Measurements from ENCODE around the gene GGA1.

GGA1 gene

DNA sequence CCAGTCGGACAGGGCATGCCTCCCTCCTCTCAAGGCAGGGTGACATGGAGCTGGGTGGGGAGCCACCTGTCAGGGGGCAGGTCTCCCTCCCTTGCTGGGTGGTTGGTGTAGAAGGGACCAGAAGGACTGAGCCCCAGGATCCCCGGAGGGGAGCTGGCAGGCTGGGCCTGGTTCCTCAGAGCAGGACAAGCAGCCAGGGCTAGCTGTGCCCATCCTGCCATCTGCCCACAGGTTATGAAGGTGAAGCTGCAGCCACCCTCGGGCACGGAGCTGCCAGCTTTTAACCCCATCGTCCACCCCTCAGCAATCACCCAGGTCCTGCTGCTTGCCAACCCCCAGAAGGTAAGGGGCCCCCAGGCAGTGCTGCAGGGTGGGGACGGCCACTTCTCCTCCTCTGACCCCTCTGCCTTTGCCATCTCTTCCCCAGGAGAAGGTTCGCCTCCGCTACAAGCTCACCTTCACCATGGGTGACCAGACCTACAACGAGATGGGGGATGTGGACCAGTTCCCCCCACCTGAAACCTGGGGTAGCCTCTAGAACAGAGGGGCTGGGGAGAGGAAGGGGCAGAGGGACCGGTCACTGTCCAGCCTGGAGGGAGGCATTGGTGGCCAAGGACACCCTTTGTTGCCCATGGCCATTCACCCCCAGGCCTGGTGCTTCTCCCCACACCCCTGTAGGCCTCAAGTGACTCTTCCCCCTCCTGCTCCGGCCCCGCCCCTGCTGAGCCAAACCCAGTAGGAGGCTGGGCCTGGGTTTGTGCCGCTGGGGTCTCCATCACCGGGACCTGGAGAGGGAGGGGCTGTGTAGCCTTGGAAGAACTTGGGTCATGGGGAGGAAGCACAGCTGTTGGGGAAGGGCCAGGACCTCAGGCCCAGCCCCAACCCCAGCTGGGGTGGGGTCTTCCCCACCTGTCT lies 23.8 kb downstream of the GGA1 start:
- no peak for DNase-seq

DNA sequence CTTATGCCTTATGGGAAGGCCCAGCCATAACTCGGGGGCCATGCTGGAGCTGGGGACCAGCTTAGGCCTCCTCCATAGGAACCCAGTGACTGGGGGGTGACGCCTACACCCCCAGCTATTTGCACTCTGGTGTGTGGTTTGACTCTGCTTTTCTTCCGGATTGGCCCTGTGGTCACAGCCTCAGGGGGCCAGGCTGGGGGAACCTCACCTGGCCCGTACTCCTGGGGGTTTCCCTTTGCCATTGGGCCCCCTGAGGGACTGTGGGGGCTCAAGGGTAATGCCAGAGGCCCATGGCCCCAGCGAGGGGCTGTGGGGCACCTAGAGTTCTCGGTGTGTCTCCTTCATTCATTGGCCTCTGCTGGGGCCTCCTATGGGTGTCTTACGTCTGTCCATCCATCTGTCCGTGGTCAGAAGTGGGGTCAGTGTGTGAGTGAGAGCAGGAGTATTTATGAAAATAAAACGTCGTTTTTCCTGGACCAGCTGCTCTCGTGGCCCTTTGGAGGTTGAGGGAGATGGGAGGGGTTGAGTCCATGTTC lies 24.5 kb downstream of the GGA1 start:
- DNase-seq, result peak; percentile 49

GRCh38 chr22:37633625-37634416 lies 25.2 kb downstream of the GGA1 start:
- peak; percentile 76 for DNase-seq

DNA sequence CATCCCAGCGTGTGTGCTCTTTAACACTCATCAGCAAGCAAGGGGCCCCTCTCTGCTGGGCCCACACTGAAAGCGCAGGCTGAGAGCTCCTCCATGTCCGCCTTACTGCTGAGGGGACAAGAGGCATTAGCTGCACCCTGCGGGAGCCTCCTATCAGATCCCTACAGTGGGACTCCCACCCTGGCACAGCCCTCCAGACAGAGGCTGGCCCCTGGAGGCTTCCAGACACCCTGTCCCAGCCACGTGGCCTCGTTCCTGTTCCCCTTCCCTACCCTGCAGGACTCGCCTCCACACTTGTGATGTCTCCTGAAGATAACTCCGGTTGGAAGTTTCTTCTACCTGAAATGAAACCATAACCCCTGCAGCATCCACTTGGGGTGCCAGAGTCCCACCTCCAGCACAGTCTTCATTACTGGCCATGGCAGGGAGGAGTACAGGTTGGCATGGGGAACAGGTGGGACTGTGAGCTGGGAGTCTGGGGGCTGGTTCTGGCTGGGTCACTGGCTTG lies 25.8 kb downstream of the GGA1 start:
- DNase-seq, result no peak

DNA sequence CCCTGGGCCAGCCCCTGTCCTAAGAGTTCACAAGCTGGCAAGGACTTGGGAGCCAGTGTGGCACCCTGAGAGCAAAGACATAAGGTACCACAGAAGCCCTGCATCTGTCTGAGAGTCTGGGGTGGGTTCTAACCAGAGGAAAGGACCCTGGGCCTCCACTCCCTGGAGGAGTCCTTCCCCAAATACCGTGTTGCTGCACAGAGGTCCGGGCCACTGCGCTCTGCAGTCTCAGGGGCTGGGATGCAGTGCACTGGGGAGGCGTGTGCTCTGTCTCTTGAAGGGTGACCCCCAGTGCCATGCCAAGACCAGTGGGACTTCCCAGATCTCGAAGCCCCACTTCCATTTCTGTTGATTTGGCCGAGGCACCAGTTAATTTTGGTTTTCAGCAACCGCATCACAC lies 26.5 kb downstream of the GGA1 start:
- no peak for DNase-seq

- no peak for DNase-seq
Measured at GRCh38 chr22:37636186-37636948, 27.7 kb downstream of the GGA1 start.

DNA sequence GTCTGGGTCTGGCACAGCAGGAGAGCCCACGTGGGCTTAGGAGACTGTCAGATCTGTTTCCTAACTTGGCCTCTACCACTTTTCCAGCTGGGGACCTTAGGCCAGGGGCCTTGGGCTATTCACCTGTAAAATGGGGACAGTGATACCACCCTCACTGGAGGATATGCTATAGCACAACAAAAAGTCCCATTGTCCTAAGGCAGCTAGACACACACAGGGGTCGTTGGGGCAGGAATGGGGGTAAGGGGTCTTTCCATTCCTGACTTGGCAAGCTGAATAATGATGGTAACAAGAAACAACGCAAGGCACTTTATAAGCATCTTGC lies 28.3 kb downstream of the GGA1 start:
- no peak for DNase-seq

- DNase-seq, result no peak
Measured at GRCh38 chr22:37638391-37639069, 29.9 kb downstream of the GGA1 start.

DNA sequence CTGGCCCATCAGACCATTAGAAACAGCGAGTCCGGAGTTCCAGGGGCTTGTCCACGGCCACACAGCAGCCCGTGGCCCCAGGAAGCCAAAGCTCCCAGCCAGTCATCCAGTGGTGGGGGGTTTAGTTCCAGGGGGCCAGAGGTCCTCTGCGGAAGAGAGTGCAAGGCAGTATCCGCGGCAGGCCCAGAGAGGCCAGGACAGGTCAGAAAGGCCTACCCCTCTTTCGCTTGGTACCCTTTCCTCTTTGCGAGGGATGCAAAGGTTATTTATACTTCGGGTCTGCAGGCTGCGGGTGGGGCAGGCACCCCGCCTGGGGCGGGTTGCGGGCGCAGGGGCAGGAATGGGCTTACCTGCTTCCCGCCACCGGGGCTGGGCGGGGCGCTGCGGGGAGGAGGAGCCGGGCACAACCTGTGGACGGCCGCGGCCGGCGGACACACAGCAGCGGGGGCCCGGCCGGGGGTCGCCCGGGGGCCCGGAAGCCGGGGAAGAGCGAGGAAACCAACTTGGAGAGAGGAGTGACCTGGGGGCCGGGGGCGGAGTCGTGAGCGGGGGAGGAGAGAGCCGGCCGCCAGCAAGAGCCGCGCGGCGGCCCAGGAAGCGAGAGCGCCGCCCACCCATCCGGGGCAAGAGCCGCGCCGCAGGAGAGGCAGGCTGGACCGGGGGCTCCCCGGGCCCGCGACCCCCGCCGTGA lies 30.6 kb downstream of the GGA1 start, which contains the start of gene SH3BP1:
SH3BP1 (plus strand) TSS at position 600 of the 691 bp plus-strand sequence. CDS start 119 bp downstream, outside the sequence.
- peak; percentile 79 for DNase-seq

- peak; percentile 52 for DNase-seq
Measured at GRCh38 chr22:37639771-37640590, 31.3 kb downstream of the GGA1 start.

DNA sequence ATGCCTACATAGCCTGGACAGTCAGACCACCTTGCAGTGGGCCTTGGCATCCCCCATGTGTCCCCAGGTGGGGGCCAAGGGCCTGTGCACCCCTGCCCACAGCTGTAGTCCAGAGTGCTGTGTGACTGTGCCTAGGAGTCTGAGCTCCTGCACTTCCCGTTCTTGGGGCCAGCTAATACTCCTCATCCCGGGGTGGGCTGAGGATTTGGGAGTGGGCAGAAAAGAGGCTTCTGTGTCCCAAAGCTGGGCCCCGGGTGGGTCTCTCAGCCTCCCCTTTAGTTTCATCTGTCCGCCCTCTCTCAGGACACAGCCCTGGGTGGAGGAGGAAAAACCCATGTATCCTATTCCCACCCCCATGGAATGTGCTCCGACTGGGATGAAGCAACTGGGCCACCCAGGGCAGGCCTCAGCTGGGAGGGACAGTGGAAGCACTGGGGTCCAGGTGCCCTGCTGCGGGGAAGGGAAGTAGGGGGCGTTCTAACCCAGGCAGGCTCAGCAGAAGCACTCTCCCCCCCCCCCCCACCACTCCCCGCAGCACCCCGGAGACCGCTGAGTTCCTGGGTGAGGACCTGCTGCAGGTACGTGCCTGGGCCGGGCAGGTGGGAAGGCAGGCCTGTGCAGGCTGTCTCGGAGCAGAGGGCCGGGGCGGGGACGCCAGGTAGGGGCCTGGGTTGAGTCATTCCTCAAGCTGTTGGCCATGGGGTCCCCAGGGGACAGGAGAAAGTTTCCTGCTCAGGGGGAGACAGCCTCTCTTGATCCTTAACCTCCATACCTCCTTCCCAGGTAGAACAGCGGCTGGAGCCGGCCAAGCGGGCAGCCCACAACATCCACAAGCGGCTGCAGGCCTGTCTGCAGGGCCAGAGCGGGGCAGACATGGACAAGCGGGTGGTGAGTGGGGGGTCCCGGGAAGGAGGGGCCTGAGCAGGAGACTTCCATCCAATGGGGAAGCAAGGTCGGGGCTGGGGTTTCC lies 32.2 kb downstream of the GGA1 start:
- DNase-seq, result no peak

DNA sequence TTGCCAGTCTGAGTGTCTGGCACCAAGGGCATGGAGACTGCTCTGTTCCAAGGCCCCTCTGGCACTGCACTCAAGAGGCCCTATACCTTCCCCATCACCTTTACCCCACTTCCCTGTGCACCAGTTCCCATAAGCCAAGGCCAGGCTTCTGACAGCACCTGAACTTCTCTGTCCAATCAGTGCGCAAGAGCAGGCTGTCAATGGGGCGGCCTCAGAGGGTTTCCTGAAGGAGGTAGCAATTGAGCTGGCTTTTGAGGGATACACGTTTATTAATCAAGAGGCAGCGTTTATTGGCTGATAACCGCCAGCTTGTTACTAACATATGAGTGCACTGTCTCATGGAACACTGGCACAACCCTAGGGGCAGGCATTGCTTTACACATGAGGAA lies 32.9 kb downstream of the GGA1 start:
- no peak for DNase-seq

DNA sequence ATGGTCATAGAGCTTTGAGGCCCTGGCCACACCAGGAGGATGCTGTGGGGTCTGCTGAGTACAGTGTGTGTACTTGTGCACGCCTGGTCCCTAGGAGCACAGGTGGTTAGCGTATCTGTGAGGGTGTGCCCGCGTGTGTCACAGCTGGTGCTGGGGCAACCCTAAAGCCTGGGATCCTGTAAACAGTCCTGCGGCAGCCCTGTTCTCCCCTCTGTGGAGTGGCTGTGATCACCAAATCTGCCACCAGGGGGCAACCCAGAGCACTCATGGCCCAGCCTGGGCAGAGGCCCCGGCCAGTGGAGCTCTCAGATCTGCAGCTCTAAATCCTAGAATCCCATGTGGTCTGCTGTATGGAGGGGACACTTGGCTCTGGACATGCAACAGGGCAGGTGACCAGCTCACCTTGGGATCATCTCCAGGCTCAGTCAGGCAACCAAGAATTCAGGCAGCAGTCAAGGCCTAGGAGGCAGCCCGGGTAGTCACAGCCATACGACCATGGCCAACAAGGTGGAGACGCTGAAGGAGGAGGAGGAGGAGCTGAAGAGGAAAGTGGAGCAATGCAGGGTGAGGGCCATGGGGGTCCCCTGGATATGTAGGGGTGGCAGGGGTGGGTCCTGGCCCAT lies 34.7 kb downstream of the GGA1 start:
- DNase-seq, result peak; percentile 92

DNA sequence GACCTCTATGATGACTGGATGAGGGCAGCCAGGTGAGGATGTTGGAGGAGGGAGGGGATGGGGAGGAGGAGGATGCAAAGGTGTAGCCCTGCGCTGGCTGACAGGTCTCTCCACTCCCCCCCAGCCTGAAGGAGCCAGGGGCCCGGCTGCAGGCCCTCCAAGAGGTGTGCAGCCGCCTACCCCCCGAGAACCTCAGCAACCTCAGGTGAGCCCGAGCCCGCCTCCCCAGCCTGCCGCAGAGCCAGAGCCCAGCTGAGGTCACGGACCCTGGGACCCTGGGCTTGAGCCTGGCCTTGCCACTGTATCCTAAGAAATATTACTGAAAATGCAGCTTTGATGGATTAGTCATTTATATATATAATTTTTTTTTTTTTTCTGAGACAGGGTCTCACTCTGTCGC lies 38.7 kb downstream of the GGA1 start:
- DNase-seq, result no peak

- no peak for DNase-seq
Measured at GRCh38 chr22:37647928-37648327, 39.3 kb downstream of the GGA1 start.

DNA sequence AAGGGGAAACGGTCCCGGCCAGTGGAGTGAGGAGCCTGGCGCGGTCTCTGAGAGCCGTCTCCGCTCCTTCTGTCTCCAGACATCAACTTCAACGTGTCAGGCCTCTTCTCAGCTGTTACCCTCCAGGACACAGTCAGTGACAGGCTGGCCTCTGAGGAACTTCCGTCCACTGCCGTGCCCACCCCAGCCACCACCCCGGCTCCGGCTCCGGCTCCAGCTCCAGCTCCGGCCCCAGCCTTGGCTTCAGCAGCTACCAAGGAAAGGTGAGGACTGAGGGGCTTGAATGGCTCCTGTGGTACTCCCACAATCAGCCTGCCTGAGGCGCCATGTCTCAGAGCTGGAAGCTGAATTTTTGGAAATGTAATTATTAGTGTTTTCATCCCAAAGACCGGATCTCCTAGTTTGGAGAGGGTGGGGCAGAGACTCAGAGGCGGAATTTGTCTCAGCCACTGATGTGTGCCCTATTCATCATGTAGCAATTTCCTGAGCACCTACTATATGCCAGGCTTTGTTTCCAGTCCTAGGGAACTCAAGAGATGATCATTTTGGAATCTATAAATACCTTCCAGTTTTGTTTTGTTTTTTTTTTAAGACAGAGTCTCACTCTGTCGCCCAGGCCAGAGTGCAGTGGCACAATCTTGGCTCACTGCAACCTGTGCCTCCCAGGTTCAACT lies 42.0 kb downstream of the GGA1 start:
- no peak for DNase-seq

- no peak for DNase-seq
Measured at GRCh38 chr22:37654563-37655251, 46.1 kb downstream of the GGA1 start.

DNA sequence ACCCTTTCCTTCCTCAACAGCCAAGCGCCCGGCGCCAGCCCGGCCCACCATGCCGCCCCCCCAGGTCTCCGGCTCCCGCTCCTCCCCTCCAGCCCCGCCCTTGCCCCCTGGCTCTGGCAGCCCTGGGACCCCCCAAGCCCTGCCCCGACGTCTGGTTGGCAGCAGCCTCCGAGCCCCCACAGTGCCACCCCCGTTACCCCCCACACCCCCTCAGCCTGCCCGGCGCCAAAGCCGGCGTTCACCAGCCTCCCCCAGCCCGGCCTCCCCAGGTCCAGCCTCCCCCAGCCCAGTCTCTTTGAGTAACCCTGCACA lies 46.6 kb downstream of the GGA1 start:
- no peak for DNase-seq

All from stimulated activated CD4-positive, alpha-beta T cell treated with anti-CD3 and anti-CD28 coated beads, Interleukin-15, amount 100 ng/mL, for 24 hours (primary cell).